Measurements from ENCODE around the gene OR2S2. TPM values are rescaled to one million over a fixed set of nuclear protein-coding genes. Genes with fewer than 3 reads are reported as not detected.

OR2S2 gene
- total RNA-seq, 1 donor from 2014 or later, result not detected

GRCh38 chr9:35930989-35931388 is 27.0 kb downstream of the OR2S2 start:
- peaks cover 28% of the 10 kb centered on the region for H3K27me3 Mint-ChIP-seq
- ChIA-PET POLR2A (no interaction called here), CTCF (no interaction called here)
- no peak overlapping the region for H3K27ac Mint-ChIP-seq
- H3K4me3 Mint-ChIP-seq, result no peak overlapping the region
- no peaks in the 10 kb centered on the region for H3K9me3 Mint-ChIP-seq
- ATAC-seq (ENCODE audit: low read depth) (no peak), DNase-seq (no peak)
- no peaks in the 10 kb centered on the region for H3K36me3 Mint-ChIP-seq (ENCODE audit: low read depth)
- H3K4me1 Mint-ChIP-seq, result peaks cover 3% of the 10 kb centered on the region
- intact Hi-C loops (cut with micrococcal nuclease), result no loop called here
- TF ChIP-seq CTCF (IDR thresholded peaks at IDR 0.05), result no peak

- H3K4me3 Mint-ChIP-seq, result no peak overlapping the region
- H3K4me1 Mint-ChIP-seq, result peaks cover 3% of the 10 kb centered on the region
- ChIA-PET CTCF (no interaction called here), POLR2A (no interaction called here)
- H3K9me3 Mint-ChIP-seq, result no peaks in the 10 kb centered on the region
- ATAC-seq (ENCODE audit: low read depth) (no peak), DNase-seq (no peak)
- H3K36me3 Mint-ChIP-seq (ENCODE audit: low read depth), result no peaks in the 10 kb centered on the region
- no peak overlapping the region for H3K27ac Mint-ChIP-seq
- intact Hi-C loops (cut with micrococcal nuclease), result no loop called here
- H3K27me3 Mint-ChIP-seq, result peaks cover 28% of the 10 kb centered on the region
- TF ChIP-seq CTCF (IDR thresholded peaks at IDR 0.05), result no peak
These were observed 27.4 kb downstream of the OR2S2 start for GRCh38 chr9:35930521-35930920.

GRCh38 chr9:35929453-35929718 is 28.6 kb downstream of the OR2S2 start:
- H3K27ac Mint-ChIP-seq, result no peak overlapping the region
- no peaks in the 10 kb centered on the region for H3K9me3 Mint-ChIP-seq
- no peak for DNase-seq
- no peaks in the 10 kb centered on the region for H3K36me3 Mint-ChIP-seq (ENCODE audit: low read depth)
- H3K27me3 Mint-ChIP-seq, result peaks cover 23% of the 10 kb centered on the region
- ChIA-PET CTCF (no interaction called here), POLR2A (no interaction called here)
- ATAC-seq (ENCODE audit: low read depth), result no peak
- intact Hi-C loops (cut with micrococcal nuclease), result no loop called here
- peaks cover 3% of the 10 kb centered on the region for H3K4me1 Mint-ChIP-seq
- H3K4me3 Mint-ChIP-seq, result no peak overlapping the region
- no peak for TF ChIP-seq CTCF (IDR thresholded peaks at IDR 0.05)

- Mint-ChIP-seq H3K4me1 (peaks cover 3% of the 10 kb centered on the region), H3K36me3 (ENCODE audit: low read depth) (no peaks in the 10 kb centered on the region), H3K9me3 (no peaks in the 10 kb centered on the region), H3K27ac (no peak overlapping the region), H3K4me3 (no peak overlapping the region), H3K27me3 (peaks cover 23% of the 10 kb centered on the region)
- no peak for TF ChIP-seq CTCF (IDR thresholded peaks at IDR 0.05)
- DNase-seq, result no peak
- ChIA-PET CTCF (no interaction called here), POLR2A (no interaction called here)
- ATAC-seq (ENCODE audit: low read depth), result no peak
- intact Hi-C loops (cut with micrococcal nuclease), result no loop called here
These were observed 29.1 kb downstream of the OR2S2 start for GRCh38 chr9:35928591-35929452.

- H3K27ac Mint-ChIP-seq, result no peak overlapping the region
These were observed 33.8 kb downstream of the OR2S2 start for GRCh38 chr9:35923927-35924763.

More at GRCh38 chr9:35923927-35924763, 33.8 kb downstream of the OR2S2 start:
- CTCF ChIA-PET, result no interaction called here
- Mint-ChIP-seq H3K36me3 (ENCODE audit: low read depth) (no peaks in the 10 kb centered on the region), H3K9me3 (no peaks in the 10 kb centered on the region), H3K4me3 (no peak overlapping the region), H3K27me3 (peaks cover 22% of the 10 kb centered on the region), H3K4me1 (no peaks in the 10 kb centered on the region)
- no peak for ATAC-seq (ENCODE audit: low read depth)
- TF ChIP-seq CTCF (IDR thresholded peaks at IDR 0.05), result no peak
- POLR2A ChIA-PET, result interaction anchor here (0.6 kb wide), 1 partner anchor 20 kb away, joined by 4 read pairs; no protein-coding TSS in a partner anchor
- DNase-seq, result no peak
- intact Hi-C loops (cut with micrococcal nuclease), result no loop called here
